Testis (tissue), 3 donors: Measurements from ENCODE around the gene TRIM8. TPM values are rescaled to one million over a fixed set of nuclear protein-coding genes. Genes with fewer than 3 reads are reported as not detected.

Experiments
- DNase-seq: peaks from one replicate; pipeline ENCODE4 v3.0.0-alpha.2; 2019
- H3K27ac ChIP-seq, 2 donors: fragments of 200-600 bp; sonication (generic); one replicate each; pipeline ENCODE4 v1.5.1; 2019
- H3K27me3 ChIP-seq: fragments of 200-600 bp; sonication (generic); one replicate; pipeline ENCODE4 v1.5.1; 2019
- H3K36me3 ChIP-seq: fragments of 200-600 bp; sonication (generic); one replicate; pipeline ENCODE4 v1.5.1; 2017; ENCODE audit warnings: low read depth; ENCODE audit errors: missing control alignments
- H3K4me1 ChIP-seq: fragments of 200-600 bp; sonication (generic); one replicate; pipeline ENCODE4 v1.5.1; 2019
- H3K4me3 ChIP-seq, 2 donors: fragments of 200-600 bp; sonication (generic); one replicate each; pipeline ENCODE4 v1.5.1; 2017 to 2019
- H3K9me3 ChIP-seq: fragments of 200-600 bp; sonication (generic); one replicate; pipeline ENCODE4 v1.5.1; 2017
- CTCF ChIP-seq, 3 experiments: fragments of 450-650 bp in 2 of 3; fragments of 200-600 bp in 1 of 3; sonication (generic) in 1 of 3; IDR thresholded peaks; one replicate each; pipeline ENCODE4 v1.5.1; 2016 to 2019; ENCODE audit warnings: antibody characterized with exemption in 3 of 3, mild to moderate bottlenecking in 2 of 3, moderate library complexity in 1 of 3
- POLR2A ChIP-seq: fragments of 450-650 bp; IDR thresholded peaks from one replicate; pipeline ENCODE4 v1.6.1; 2017; ENCODE audit warnings: antibody characterized with exemption, mild to moderate bottlenecking, moderate library complexity
- WGBS, 2 donors: methylation state at CpG; one replicate each; pipeline ENCODE4 v1.1.5; 2018; 5-methylcytosine and 5-hydroxymethylcytosine counted together
- intact Hi-C: fragments of 100-400 bp; cut with DNase I; formaldehyde crosslinking; loops from one replicate; pipeline ENCODE4 v1.15.1; 2023; ENCODE audit warnings: low total_unique reads
- polyA plus RNA-seq: library from polyadenylated mRNA; stranded (reverse); fragments of 350-450 nt; fragmentation: Illumina TruSeq; extraction: RNeasy Lipid Tissue Mini Kit (QIAGEN cat#74804); gene quantifications from one replicate; pipeline ENCODE4 v1.2.3, GENCODE V29; 2014; ENCODE audit warnings: low read depth, low replicate concordance; ENCODE audit not compliant: insufficient read depth
- total RNA-seq, 2 donors: library from RNA; depleted of rRNA; stranded (reverse); fragments of >200 nt; gene quantifications; one replicate each; pipeline ENCODE4 v1.2.3, GENCODE V29; 2016

Gene TRIM8
- total and polyA plus RNA-seq, 3 donors from 2014 or later = 69.8 to 170 (median 114) TPM

- no peak for DNase-seq
- H3K4me3 ChIP-seq = no peak overlapping the region
- no peaks in the 10 kb centered on the region for H3K9me3 ChIP-seq
- H3K27ac ChIP-seq = no peak overlapping the region
- intact Hi-C loops = no loop called here
- 61 to 64% methylated on average over 13 to 16 of the region's 16 CpGs for WGBS, 2 donors
- no peaks in the 10 kb centered on the region for H3K36me3 ChIP-seq
- no peak for TF ChIP-seq CTCF (IDR thresholded peaks at IDR 0.05)
- TF ChIP-seq POLR2A = no peak
- peaks cover 31% of the 10 kb centered on the region for H3K4me1 ChIP-seq
- H3K27me3 ChIP-seq = no peaks in the 10 kb centered on the region
Measured at GRCh38 chr10:102597131-102597991, 46.9 kb upstream of the TRIM8 start.

GRCh38 chr10:102598243-102598642 lies 46.0 kb upstream of the TRIM8 start:
- Histone ChIP-seq H3K36me3 (no peaks in the 10 kb centered on the region), H3K27me3 (no peaks in the 10 kb centered on the region), H3K4me1 (peaks cover 30% of the 10 kb centered on the region), H3K4me3 (no peak overlapping the region), H3K27ac (no peak overlapping the region), H3K9me3 (no peaks in the 10 kb centered on the region)
- intact Hi-C loops = no loop called here
- no peak for TF ChIP-seq POLR2A
- WGBS, 2 donors = 87 to 90% methylated on average over 8 of the region's 8 CpGs
- no peak for DNase-seq

- no peaks in the 10 kb centered on the region for H3K27me3 ChIP-seq
- TF ChIP-seq POLR2A (no peak), CTCF (IDR thresholded peaks at IDR 0.05) (no peak)
- H3K4me1 ChIP-seq = peaks cover 38% of the 10 kb centered on the region
- WGBS, 2 donors = 34 to 47% methylated on average over 7 of the region's 7 CpGs
- DNase-seq = no peak
- no peaks in the 10 kb centered on the region for H3K36me3 ChIP-seq
- no peak overlapping the region for H3K4me3 ChIP-seq
- no peaks in the 10 kb centered on the region for H3K9me3 ChIP-seq
- H3K27ac ChIP-seq = peak overlapping the region in 1 of 2 donors; percentile 56
- intact Hi-C loops = no loop called here
Measured at GRCh38 chr10:102599565-102600327, 44.5 kb upstream of the TRIM8 start.

- Histone ChIP-seq H3K9me3 (no peaks in the 10 kb centered on the region), H3K27ac (no peak overlapping the region), H3K4me3 (no peak overlapping the region), H3K4me1 (peaks cover 38% of the 10 kb centered on the region), H3K27me3 (no peaks in the 10 kb centered on the region), H3K36me3 (no peaks in the 10 kb centered on the region)
- DNase-seq = no peak
- intact Hi-C loops = no loop called here
- WGBS, 2 donors = 88 to 94% methylated on average over 5 to 6 of the region's 6 CpGs
- no peak for TF ChIP-seq POLR2A
- no peak for TF ChIP-seq CTCF (IDR thresholded peaks at IDR 0.05)
Measured at GRCh38 chr10:102600816-102601215, 43.5 kb upstream of the TRIM8 start.

GRCh38 chr10:102601639-102602038 lies 42.6 kb upstream of the TRIM8 start:
- Histone ChIP-seq H3K36me3 (no peaks in the 10 kb centered on the region), H3K27ac (peak overlapping the region; percentile 19 to 59), H3K27me3 (no peaks in the 10 kb centered on the region), H3K4me1 (peaks cover 36% of the 10 kb centered on the region), H3K9me3 (no peaks in the 10 kb centered on the region), H3K4me3 (no peak overlapping the region)
- intact Hi-C loops = no loop called here
- DNase-seq = no peak
- WGBS, 2 donors = 86 to 89% methylated on average over 9 of the region's 9 CpGs
- TF ChIP-seq CTCF (IDR thresholded peaks at IDR 0.05) = no peak
- TF ChIP-seq POLR2A = no peak
